Neutrophil (primary cell): Measurements from ENCODE around the gene NDP.

Experiments
- H3K27ac ChIP-seq: fragments of 200-600 bp; sonication (generic); 2 replicates; pipeline ENCODE4 v1.5.1; 2016; ENCODE audit warnings: mild to moderate bottlenecking, moderate library complexity
- H3K27me3 ChIP-seq: fragments of 200-600 bp; sonication (generic); 2 replicates; pipeline ENCODE4 v1.6.0; 2016; ENCODE audit warnings: mild to moderate bottlenecking
- H3K36me3 ChIP-seq: fragments of 200-600 bp; sonication (generic); 2 replicates; pipeline ENCODE4 v1.5.1; 2017
- H3K4me1 ChIP-seq, 2 experiments: fragments of 200-600 bp in 1 of 2; sonication (generic) in 1 of 2; 1 replicate in 1 of 2; 2 replicates in 1 of 2; pipeline versions ENCODE4 v1.5.1 to v1.6.1; 2013 to 2016; ENCODE audit warnings: low read depth in 1 of 2, low read length in 1 of 2, mild to moderate bottlenecking in 1 of 2, moderate library complexity in 1 of 2; ENCODE audit not compliant: control insufficient read depth in 1 of 2, insufficient read depth in 1 of 2
- H3K4me3 ChIP-seq, 2 experiments: fragments of 200-600 bp in 1 of 2; sonication (generic) in 1 of 2; 1 replicate in 1 of 2; 2 replicates in 1 of 2; pipeline ENCODE4 v1.5.1; 2013 to 2016; ENCODE audit warnings: low read depth in 1 of 2, low read length in 1 of 2, mild to moderate bottlenecking in 1 of 2, moderate library complexity in 1 of 2
- H3K9me3 ChIP-seq: fragments of 200-600 bp; sonication (generic); 2 replicates; pipeline ENCODE4 v1.5.1; 2016
- TF ChIP-seq, protein P1 (sequence below): fragments of 200-600 bp; sonication (generic); IDR thresholded peaks from 2 replicates; pipeline ENCODE4 v1.5.1; 2016; ENCODE audit warnings: antibody characterized with exemption

The NDP gene

GRCh38 chrX:43978226-43978625 lies 5.0 kb upstream of the NDP start:
- H3K27me3 ChIP-seq = peaks cover 27% of the 10 kb centered on the region
- no peaks in the 10 kb centered on the region for H3K36me3 ChIP-seq
- no peak overlapping the region for H3K4me3 ChIP-seq
- no peak overlapping the region for H3K27ac ChIP-seq
- TF ChIP-seq, protein P1, sequence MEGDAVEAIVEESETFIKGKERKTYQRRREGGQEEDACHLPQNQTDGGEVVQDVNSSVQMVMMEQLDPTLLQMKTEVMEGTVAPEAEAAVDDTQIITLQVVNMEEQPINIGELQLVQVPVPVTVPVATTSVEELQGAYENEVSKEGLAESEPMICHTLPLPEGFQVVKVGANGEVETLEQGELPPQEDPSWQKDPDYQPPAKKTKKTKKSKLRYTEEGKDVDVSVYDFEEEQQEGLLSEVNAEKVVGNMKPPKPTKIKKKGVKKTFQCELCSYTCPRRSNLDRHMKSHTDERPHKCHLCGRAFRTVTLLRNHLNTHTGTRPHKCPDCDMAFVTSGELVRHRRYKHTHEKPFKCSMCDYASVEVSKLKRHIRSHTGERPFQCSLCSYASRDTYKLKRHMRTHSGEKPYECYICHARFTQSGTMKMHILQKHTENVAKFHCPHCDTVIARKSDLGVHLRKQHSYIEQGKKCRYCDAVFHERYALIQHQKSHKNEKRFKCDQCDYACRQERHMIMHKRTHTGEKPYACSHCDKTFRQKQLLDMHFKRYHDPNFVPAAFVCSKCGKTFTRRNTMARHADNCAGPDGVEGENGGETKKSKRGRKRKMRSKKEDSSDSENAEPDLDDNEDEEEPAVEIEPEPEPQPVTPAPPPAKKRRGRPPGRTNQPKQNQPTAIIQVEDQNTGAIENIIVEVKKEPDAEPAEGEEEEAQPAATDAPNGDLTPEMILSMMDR = no peak
- H3K4me1 ChIP-seq = peaks cover 0 to 3% of the 10 kb centered on the region in 2 experiments
- H3K9me3 ChIP-seq = no peaks in the 10 kb centered on the region

DNA sequence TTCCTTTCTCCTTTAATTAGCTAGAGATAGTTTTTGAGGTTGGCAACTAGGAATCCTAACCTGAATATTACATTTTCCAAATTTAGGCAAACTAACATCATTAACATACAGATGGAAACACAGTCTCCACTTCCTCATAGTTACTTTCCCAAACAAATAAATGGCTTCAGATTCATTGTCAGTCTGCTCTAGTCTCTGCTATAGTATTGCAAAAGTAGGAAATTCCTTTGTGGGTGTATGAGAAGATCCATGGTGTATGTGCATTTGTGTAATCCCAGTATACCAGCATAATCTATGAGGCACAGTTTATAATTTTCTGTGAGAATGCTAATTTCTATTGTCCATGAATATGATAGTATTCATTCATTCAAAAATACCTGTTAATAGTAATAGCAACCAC lies 3.0 kb upstream of the NDP start:
- H3K27me3 ChIP-seq = peaks cover 44% of the 10 kb centered on the region
- H3K36me3 ChIP-seq = no peaks in the 10 kb centered on the region
- H3K9me3 ChIP-seq = no peaks in the 10 kb centered on the region
- H3K4me1 ChIP-seq = peaks cover 0 to 3% of the 10 kb centered on the region in 2 experiments
- H3K4me3 ChIP-seq = no peak overlapping the region
- TF ChIP-seq, protein P1 = no peak
- H3K27ac ChIP-seq = no peak overlapping the region

- H3K27ac ChIP-seq = no peak overlapping the region
- TF ChIP-seq, protein P1 = no peak
- H3K36me3 ChIP-seq = no peaks in the 10 kb centered on the region
- H3K9me3 ChIP-seq = no peaks in the 10 kb centered on the region
- peaks cover 44% of the 10 kb centered on the region for H3K27me3 ChIP-seq
- no peak overlapping the region for H3K4me3 ChIP-seq
- peaks cover 0 to 3% of the 10 kb centered on the region in 2 experiments for H3K4me1 ChIP-seq
Measured at GRCh38 chrX:43975796-43976195, 2.6 kb upstream of the NDP start.

- Histone ChIP-seq H3K27ac (no peak overlapping the region), H3K4me3 (no peak overlapping the region), H3K27me3 (peaks cover 44% of the 10 kb centered on the region), H3K36me3 (no peaks in the 10 kb centered on the region), H3K9me3 (no peaks in the 10 kb centered on the region), H3K4me1 (peaks cover 0 to 3% of the 10 kb centered on the region in 2 experiments)
- TF ChIP-seq, protein P1 = no peak
Measured at GRCh38 chrX:43974741-43975465, 1.7 kb upstream of the NDP start.

DNA sequence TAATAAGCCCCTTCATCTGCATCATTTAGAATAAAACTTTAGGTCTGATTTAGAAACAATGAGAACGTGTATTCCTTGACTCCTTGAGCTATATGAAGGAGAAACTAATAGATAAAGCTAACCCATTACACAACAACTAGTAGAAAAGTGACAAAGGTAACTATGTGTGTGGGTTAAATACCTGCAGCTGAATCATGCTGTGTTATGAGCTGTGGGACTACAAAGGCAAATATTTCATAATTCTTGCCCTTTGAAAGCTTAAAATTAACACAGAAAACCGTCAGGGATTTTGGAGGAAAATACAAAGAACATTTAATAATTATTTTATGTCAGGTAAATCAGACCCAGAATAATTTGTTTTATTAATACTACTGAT lies 898 bp upstream of the NDP start:
- TF ChIP-seq, protein P1 = no peak
- peaks cover 44% of the 10 kb centered on the region for H3K27me3 ChIP-seq
- H3K27ac ChIP-seq = no peak overlapping the region
- H3K4me1 ChIP-seq = peaks cover 0 to 3% of the 10 kb centered on the region in 2 experiments
- no peaks in the 10 kb centered on the region for H3K36me3 ChIP-seq
- no peak overlapping the region for H3K4me3 ChIP-seq
- H3K9me3 ChIP-seq = no peaks in the 10 kb centered on the region
